Gastrocnemius medialis (tissue), 4 donors: ENCODE data around the gene NDUFB5. TPM values are rescaled to one million over a fixed set of nuclear protein-coding genes. Genes with fewer than 3 reads are reported as not detected.
"Not testable (repeated sequence)": the region's sequence is repeated elsewhere in the genome, so short reads cannot be mapped to it uniquely, and the experiment has no call there.

Experiments
- ATAC-seq, 2 donors: fragments of 150-250 bp; one replicate each; pipeline ENCODE4 v1.9.1; 2016
- DNase-seq, 2 donors: peaks; one replicate each; pipeline ENCODE4 v3.0.0-alpha.2; 2019
- H3K27ac ChIP-seq, 4 donors: fragments of 200-600 bp; sonication (generic); 1 replicate in 1 of 4; 2 replicates in 3 of 4; pipeline ENCODE4 v1.5.1; 2016 to 2018; ENCODE audit warnings: mild to moderate bottlenecking in 2 of 4, moderate library complexity in 1 of 4
- H3K27me3 ChIP-seq, 3 donors: fragments of 200-600 bp; sonication (generic) in 2 of 3; 1 replicate in 1 of 3; 2 replicates in 2 of 3; pipeline versions ENCODE4 v1.5.1 to v1.6.0; 2016 to 2019; ENCODE audit warnings: mild to moderate bottlenecking in 1 of 3, moderate library complexity in 1 of 3
- H3K36me3 ChIP-seq, 2 donors: fragments of 200-600 bp; sonication (generic) in 1 of 2; one replicate each; pipeline ENCODE4 v1.5.1; 2017 to 2018
- H3K4me1 ChIP-seq, 2 donors: fragments of 200-600 bp; sonication (generic) in 1 of 2; one replicate each; pipeline ENCODE4 v1.5.1; 2016 to 2017; ENCODE audit warnings: mild to moderate bottlenecking in 2 of 2
- H3K4me3 ChIP-seq, 4 donors: fragments of 200-600 bp; sonication (generic) in 3 of 4; 1 replicate in 1 of 4; 2 replicates in 3 of 4; pipeline ENCODE4 v1.5.1; 2016 to 2019; ENCODE audit warnings: mild to moderate bottlenecking in 2 of 4
- H3K9me3 ChIP-seq, 3 donors: fragments of 200-600 bp; sonication (generic) in 2 of 3; 1 replicate in 1 of 3; 2 replicates in 2 of 3; pipeline ENCODE4 v1.5.1; 2016 to 2019
- POLR2A ChIP-seq, 2 donors: fragments of 450-650 bp; IDR thresholded peaks; one replicate each; pipeline ENCODE4 v1.6.1; 2017; ENCODE audit warnings: antibody characterized with exemption in 2 of 2, mild to moderate bottlenecking in 2 of 2, moderate library complexity in 2 of 2
- in situ Hi-C, 4 donors: fragments of 200-750 bp; cut with MboI; loops; one replicate each; pipeline versions ENCODE4 v1.15.0 to v1.8.0; 2017; ENCODE audit warnings: low sequenced_read_pairs in 4 of 4
- intact Hi-C: fragments of 100-400 bp; cut with DNase I; formaldehyde crosslinking; loops from one replicate; pipeline ENCODE4 v1.15.1; 2023; ENCODE audit warnings: low total_unique reads
- total RNA-seq, 4 donors: library from RNA; depleted of rRNA; stranded (reverse); fragments of >200 nt; gene quantifications; one replicate each; pipeline versions ENCODE4 v1.1.0 to v1.2.3, GENCODE V29; 2016
- TF ChIP-seq, protein P1 (sequence below), 5 experiments: fragments of 450-650 bp in 3 of 5; fragments of 200-600 bp in 2 of 5; sonication (generic) in 2 of 5; IDR thresholded peaks in 4 of 5; conservative IDR thresholded peaks in 1 of 5; 1 replicate in 4 of 5; 2 replicates in 1 of 5; pipeline ENCODE4 v1.5.1; 2016 to 2019; ENCODE audit warnings: antibody characterized with exemption in 5 of 5, mild to moderate bottlenecking in 3 of 5, moderate library complexity in 3 of 5

Gene NDUFB5
- total RNA-seq, 4 donors from 2014 or later: 127 to 348 (median 179) TPM

DNA sequence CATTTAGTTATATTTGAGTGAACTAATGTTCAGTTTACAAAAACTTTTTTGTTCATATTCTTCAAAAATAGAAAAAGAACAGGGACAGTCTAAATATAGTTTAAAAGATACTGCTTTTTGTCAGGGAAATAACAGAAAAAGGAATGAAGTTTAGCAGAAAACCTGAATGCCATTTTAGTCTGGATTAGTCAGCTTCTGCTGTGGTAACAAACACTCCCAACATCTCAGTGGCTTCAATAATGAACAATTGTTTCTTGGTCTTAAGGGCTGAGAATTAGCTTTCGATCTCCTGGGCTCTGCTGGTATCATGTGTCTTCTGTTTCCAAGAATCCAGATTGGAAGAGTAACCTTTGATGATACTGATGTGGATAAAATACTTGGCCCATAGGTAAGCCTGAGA lies 35.9 kb downstream of the NDUFB5 start:
- no peak for DNase-seq
- no peak for ATAC-seq
- no peaks in the 10 kb centered on the region for H3K9me3 ChIP-seq
- H3K27me3 ChIP-seq: no peaks in the 10 kb centered on the region
- no peak overlapping the region for H3K27ac ChIP-seq
- no peaks in the 10 kb centered on the region for H3K36me3 ChIP-seq
- no peak for TF ChIP-seq POLR2A (IDR thresholded peaks at IDR 0.05)
- TF ChIP-seq, protein P1, sequence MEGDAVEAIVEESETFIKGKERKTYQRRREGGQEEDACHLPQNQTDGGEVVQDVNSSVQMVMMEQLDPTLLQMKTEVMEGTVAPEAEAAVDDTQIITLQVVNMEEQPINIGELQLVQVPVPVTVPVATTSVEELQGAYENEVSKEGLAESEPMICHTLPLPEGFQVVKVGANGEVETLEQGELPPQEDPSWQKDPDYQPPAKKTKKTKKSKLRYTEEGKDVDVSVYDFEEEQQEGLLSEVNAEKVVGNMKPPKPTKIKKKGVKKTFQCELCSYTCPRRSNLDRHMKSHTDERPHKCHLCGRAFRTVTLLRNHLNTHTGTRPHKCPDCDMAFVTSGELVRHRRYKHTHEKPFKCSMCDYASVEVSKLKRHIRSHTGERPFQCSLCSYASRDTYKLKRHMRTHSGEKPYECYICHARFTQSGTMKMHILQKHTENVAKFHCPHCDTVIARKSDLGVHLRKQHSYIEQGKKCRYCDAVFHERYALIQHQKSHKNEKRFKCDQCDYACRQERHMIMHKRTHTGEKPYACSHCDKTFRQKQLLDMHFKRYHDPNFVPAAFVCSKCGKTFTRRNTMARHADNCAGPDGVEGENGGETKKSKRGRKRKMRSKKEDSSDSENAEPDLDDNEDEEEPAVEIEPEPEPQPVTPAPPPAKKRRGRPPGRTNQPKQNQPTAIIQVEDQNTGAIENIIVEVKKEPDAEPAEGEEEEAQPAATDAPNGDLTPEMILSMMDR (IDR thresholded peaks at IDR 0.05 in 4 of 5, conservative IDR thresholded peaks at IDR 0.05 in 1 of 5): no peak
- H3K4me3 ChIP-seq: no peak overlapping the region
- no peaks in the 10 kb centered on the region for H3K4me1 ChIP-seq
- intact Hi-C loops: no loop called here
- in situ Hi-C loops: no loop called here

DNA sequence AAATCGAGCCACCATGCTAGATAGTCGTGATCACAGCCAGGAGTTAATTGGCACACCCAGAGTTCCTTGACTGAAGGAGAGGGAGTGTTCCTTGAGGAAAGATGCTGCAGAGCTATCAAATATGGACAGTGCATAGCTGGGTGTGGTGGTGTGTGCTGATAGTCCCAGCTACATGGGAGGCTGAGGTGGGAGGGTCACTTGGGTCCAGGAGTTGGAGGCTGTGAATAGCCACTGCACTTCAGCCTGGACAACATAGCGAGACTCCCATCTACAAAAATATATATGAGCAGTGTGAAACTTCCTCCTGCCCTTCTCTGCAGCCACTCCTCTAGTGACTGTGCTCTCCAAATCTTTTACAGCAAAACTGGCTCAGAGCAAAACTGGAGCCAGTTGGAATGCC lies 38.3 kb downstream of the NDUFB5 start:
- in situ Hi-C loops (no loop called here), intact Hi-C loops (no loop called here)
- DNase-seq: no peak
- Histone ChIP-seq H3K27me3 (no peaks in the 10 kb centered on the region), H3K4me3 (no peak overlapping the region), H3K4me1 (no peaks in the 10 kb centered on the region), H3K9me3 (no peaks in the 10 kb centered on the region), H3K36me3 (no peaks in the 10 kb centered on the region), H3K27ac (no peak overlapping the region)
- TF ChIP-seq, protein P1 (IDR thresholded peaks at IDR 0.05 in 4 of 5, conservative IDR thresholded peaks at IDR 0.05 in 1 of 5): no peak
- TF ChIP-seq POLR2A (IDR thresholded peaks at IDR 0.05): no peak
- ATAC-seq: no peak

DNA sequence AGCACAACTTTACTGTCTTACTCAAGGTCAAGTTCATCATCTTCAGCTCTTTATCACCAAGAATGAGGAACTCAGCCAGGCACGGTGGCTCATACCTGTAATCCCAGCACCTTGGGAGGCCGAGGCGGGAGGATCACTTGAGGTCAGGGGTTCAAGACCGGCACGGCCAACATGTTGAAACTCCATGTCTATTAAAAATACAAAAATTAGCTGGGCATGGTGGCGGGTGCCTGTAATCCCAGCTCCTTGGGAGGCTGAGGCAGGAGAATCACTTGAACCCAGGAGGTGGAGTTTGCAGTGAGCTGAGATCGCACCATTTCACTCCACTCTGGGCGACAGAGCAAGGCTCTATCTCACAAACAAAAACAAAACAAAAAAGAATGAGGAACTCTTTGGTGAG lies 39.2 kb downstream of the NDUFB5 start:
- H3K4me1 ChIP-seq, DNase-seq, H3K9me3 ChIP-seq, ATAC-seq, in situ Hi-C loops, H3K4me3 ChIP-seq, H3K27me3 ChIP-seq, H3K27ac ChIP-seq, H3K36me3 ChIP-seq, intact Hi-C loops: not testable (repeated sequence)

DNA sequence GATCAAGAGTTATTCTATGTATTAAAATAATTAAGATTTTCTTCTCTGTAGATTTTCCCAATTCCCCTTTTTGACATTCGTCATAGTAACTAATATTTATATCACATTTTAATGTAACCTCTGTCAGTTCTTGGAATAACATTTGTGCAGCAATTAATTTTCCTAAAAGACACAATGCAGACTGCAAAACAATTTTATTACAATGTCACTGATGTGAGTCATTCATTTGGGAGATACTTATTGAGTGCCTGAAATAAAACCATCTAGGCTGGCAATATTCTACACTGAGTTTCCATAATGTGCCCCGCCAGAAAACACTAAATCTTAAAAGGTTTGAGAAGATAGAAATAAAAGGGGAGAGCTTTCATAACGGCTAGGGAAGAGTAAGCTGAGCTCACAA lies 41.6 kb downstream of the NDUFB5 start:
- Histone ChIP-seq H3K4me1 (no peaks in the 10 kb centered on the region), H3K27ac (no peak overlapping the region), H3K9me3 (no peaks in the 10 kb centered on the region), H3K36me3 (no peaks in the 10 kb centered on the region), H3K4me3 (no peak overlapping the region), H3K27me3 (no peaks in the 10 kb centered on the region)
- intact Hi-C loops: no loop called here
- ATAC-seq: no peak
- no peak for DNase-seq
- no peak for TF ChIP-seq POLR2A (IDR thresholded peaks at IDR 0.05)
- TF ChIP-seq, protein P1 (IDR thresholded peaks at IDR 0.05 in 4 of 5, conservative IDR thresholded peaks at IDR 0.05 in 1 of 5): no peak
- in situ Hi-C loops: no loop called here

DNA sequence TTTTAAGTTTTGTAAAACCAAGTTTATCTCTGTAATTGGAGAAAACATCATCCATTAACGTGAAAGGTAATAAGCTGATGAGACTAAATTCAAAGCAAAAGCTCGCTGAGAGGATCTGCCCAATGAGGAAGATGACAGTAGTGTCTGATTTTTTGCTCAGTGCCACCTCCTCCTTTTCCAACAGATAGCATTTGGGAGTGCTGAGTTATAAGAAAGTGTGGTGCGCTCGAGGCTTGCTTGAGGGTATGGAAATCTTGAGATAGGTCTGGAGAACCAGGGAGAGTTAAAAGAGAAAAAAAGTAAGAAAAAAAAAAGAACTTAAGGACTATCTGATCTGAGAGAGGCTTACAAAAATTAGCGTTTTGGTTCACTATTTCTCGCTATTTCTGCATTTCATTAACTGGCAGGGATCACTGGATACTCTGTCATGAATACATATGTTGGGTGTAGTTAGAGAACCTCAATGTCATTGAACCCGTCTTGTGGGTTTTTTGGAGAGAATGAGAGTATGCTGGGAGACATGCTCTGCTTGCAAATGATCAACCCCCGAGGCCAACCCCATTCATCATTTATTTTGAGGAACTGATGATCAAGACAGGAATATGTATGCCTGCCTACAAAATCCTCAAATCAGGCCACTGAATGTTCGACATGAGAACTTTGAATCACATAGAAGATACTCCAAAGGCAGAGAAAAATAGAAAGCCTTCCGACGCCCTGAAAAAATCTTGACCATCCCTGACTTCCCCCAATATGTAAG lies 47.3 kb downstream of the NDUFB5 start:
- H3K27me3 ChIP-seq: no peaks in the 10 kb centered on the region

More for the DNA sequence above, 47.3 kb downstream of the NDUFB5 start:
- DNase-seq (no peak), ATAC-seq (no peak)
- no peaks in the 10 kb centered on the region for H3K36me3 ChIP-seq
- peak overlapping the region; percentile 90 to 98 (median 96) for H3K27ac ChIP-seq
- peaks cover 14 to 21% of the 10 kb centered on the region in 2 donors for H3K4me1 ChIP-seq
- H3K9me3 ChIP-seq: no peaks in the 10 kb centered on the region
- TF ChIP-seq, protein P1 (IDR thresholded peaks at IDR 0.05 in 4 of 5, conservative IDR thresholded peaks at IDR 0.05 in 1 of 5): no peak
- TF ChIP-seq POLR2A (IDR thresholded peaks at IDR 0.05): no peak
- H3K4me3 ChIP-seq: peak overlapping the region; percentile 53 to 90 (median 80)
- intact Hi-C loops: loop anchor here (2.0 to 10.0 kb wide), 3 partner anchors 47 to 153 kb away; partner anchors contain the start of genes MRPL47 and NDUFB5
- in situ Hi-C loops: loop anchor here in 1 of 4 donors (10.0 kb wide), 1 partner anchor 93 kb away; no protein-coding TSS in a partner anchor
